CD4-positive, alpha-beta memory T cell (primary cell): ENCODE results near the gene PLGRKT. TPM values are rescaled to one million over a fixed set of nuclear protein-coding genes. Genes with fewer than 3 reads are reported as not detected.
"Not testable (repeated sequence)": the region's sequence is repeated elsewhere in the genome, so short reads cannot be mapped to it uniquely, and the experiment has no call there.

Experiments
- CTCF ChIA-PET: fragments of 350-600 bp; sonication (Branson Sonifier 250); formaldehyde crosslinking; loops from one replicate; lab custom pipeline; 2021; ENCODE audit warnings: inconsistent platforms; ENCODE audit not compliant: partially characterized antibody; lab: Charles Lee
- POLR2A ChIA-PET: fragments of 350-600 bp; sonication (Branson Sonifier 250); formaldehyde crosslinking; loops from one replicate; lab custom pipeline; 2021; ENCODE audit not compliant: partially characterized antibody; lab: Charles Lee
- DNase-seq, 5 donors: peaks; one replicate each; pipeline versions ENCODE4 v3.0.0 to v3.0.0-alpha.2; 2020 to 2022; ENCODE audit warnings: mixed read lengths in 1 of 5
- H3K27ac ChIP-seq: one replicate; pipeline ENCODE4 v1.7.0; 2013; ENCODE audit warnings: low read depth, low read length
- H3K27me3 ChIP-seq: 2 replicates; pipeline ENCODE4 v1.7.0; 2013; ENCODE audit warnings: mild to moderate bottlenecking, low read length, moderate library complexity; ENCODE audit not compliant: insufficient read depth
- H3K36me3 ChIP-seq: 2 replicates; pipeline ENCODE4 v1.7.0; 2013; ENCODE audit warnings: mild to moderate bottlenecking, low read length, moderate library complexity; ENCODE audit not compliant: insufficient read depth
- H3K4me1 ChIP-seq: 2 replicates; pipeline ENCODE4 v1.7.0; 2013; ENCODE audit warnings: mild to moderate bottlenecking, low read length, moderate library complexity; ENCODE audit not compliant: insufficient read depth
- H3K4me3 ChIP-seq, 2 donors: one replicate each; pipeline ENCODE4 v1.7.0; 2013; ENCODE audit warnings: low read length in 2 of 2, mild to moderate bottlenecking in 1 of 2
- H3K9me3 ChIP-seq, 2 donors: one replicate each; pipeline ENCODE4 v1.7.0; 2013; ENCODE audit warnings: low read length in 2 of 2, control low read depth in 1 of 2; ENCODE audit not compliant: control insufficient read depth in 1 of 2
- H3K27ac Mint-ChIP-seq, 7 donors: one replicate each; pipeline ENCODE4 v1.8.0; 2020 to 2021; ENCODE audit warnings: mixed read lengths in 7 of 7, mild to moderate bottlenecking in 6 of 7, inconsistent platforms in 3 of 7, moderate library complexity in 3 of 7
- H3K27me3 Mint-ChIP-seq, 2 donors: one replicate each; pipeline ENCODE4 v1.8.0; 2020 to 2021; ENCODE audit warnings: mixed read lengths in 2 of 2
- H3K36me3 Mint-ChIP-seq, 2 donors: one replicate each; pipeline ENCODE4 v1.8.0; 2020 to 2021; ENCODE audit warnings: mixed read lengths in 2 of 2, inconsistent platforms in 1 of 2, mild to moderate bottlenecking in 1 of 2
- H3K4me1 Mint-ChIP-seq, 4 donors: one replicate each; pipeline ENCODE4 v1.8.0; 2020 to 2021; ENCODE audit warnings: mixed read lengths in 4 of 4, mild to moderate bottlenecking in 1 of 4
- H3K4me3 Mint-ChIP-seq, 8 donors: one replicate each; pipeline ENCODE4 v1.8.0; 2020 to 2021; ENCODE audit warnings: mixed read lengths in 8 of 8, mild to moderate bottlenecking in 7 of 8, moderate library complexity in 6 of 8, inconsistent platforms in 3 of 8
- H3K9me3 Mint-ChIP-seq, 8 donors: one replicate each; pipeline ENCODE4 v1.8.0; 2020 to 2021; ENCODE audit warnings: mixed read lengths in 8 of 8, mild to moderate bottlenecking in 5 of 8, inconsistent platforms in 3 of 8, moderate library complexity in 1 of 8
- intact Hi-C: fragments of 100-400 bp; cut with micrococcal nuclease; formaldehyde crosslinking; loops from one replicate; pipeline ENCODE4 v1.15.1; 2023
- polyA plus RNA-seq, 2 donors: library from polyadenylated mRNA; unstranded; fragments of 300-500 nt; fragmentation: Illumina TruSeq; gene quantifications; one replicate each; pipeline ENCODE4 v1.2.3, GENCODE V29; 2021
- total RNA-seq, 2 experiments: library from RNA; stranded (reverse); gene quantifications; one replicate each; pipeline ENCODE4 v1.2.3, GENCODE V29; 2021

The PLGRKT gene
- total and polyA plus RNA-seq, 4 experiments from 2014 or later, result 20.0 to 101 (median 33.0) TPM

DNA sequence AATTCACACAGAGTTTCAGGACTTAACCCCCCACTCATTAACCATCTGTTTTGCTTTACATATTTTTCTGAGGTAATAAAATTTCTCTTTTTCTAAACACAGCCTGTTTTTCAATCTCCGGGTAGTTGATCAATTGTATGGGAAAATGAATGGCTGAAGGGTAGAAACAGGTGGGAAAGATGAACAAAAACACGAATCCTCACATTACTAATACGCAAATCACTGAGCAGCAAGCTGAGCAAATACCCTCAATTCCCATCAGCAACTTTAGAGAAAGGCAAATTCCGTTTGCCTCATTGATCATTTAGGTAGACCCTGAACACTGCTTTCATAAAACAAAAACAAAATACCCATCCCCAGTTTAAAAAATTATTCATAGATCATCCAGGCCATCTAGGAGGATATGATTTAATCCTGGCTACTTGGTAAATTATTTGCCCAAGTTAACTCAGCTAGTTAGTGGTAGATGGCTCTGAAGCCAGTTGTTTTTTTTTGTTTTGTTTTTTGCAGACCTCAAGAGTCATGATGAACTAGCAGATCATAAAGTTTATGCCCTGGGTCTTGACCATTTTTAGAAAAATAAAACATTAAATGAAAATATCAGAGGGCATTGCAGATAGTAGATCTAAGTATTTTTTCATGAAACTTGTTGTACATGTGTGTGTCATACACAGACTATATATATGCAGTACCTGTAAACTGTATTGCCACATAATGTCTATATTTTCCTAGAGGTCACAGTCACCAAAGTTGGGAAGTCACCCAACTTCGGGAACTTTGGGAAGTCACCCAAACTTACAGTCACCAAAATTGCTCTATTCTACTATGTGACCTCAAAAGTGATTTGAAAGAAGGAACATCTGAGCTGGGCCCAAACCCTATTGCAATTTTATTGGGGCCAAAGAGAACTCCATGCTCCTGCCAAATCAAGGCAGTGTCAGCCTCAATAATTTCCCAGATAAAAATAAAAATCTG is 11.0 kb upstream of the PLGRKT start:
- peaks cover 0 to 3% of the 10 kb centered on the region in 2 donors for H3K36me3 Mint-ChIP-seq
- peak overlapping the region; percentile 87 to 96 (median 94) for H3K4me3 Mint-ChIP-seq
- H3K9me3 Mint-ChIP-seq, result peaks cover 0 to 1% (median 0%) of the 10 kb centered on the region in 8 donors

DNA sequence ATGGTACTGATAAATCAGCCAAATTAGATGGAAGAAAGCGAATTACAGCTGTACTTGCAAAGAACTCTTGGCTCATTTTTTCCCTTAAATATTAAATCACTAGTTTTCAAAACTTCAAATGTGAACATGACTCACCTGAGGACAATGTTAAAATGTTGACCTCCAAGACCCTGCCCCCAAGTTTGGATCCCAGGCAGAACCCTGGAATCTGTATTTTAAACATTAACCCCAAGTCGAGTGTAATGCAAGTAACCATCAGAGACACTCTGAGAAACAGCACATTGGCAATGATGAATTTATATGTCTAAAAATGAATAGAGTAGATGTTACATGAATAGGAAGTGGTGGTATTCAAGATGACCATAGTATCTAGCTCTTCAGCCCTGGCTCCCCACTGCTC is 10.3 kb upstream of the PLGRKT start:
- H3K4me3 ChIP-seq, result no peak overlapping the region
- H3K27me3 ChIP-seq, result no peaks in the 10 kb centered on the region
- peak overlapping the region in 6 of 8 donors; percentile 8 to 74 (median 44) for H3K4me3 Mint-ChIP-seq
- no peaks in the 10 kb centered on the region for H3K27me3 Mint-ChIP-seq
- peaks cover 33 to 72% (median 46%) of the 10 kb centered on the region in 4 donors for H3K4me1 Mint-ChIP-seq
- intact Hi-C loops, result no loop called here
- no peak overlapping the region for H3K27ac ChIP-seq
- POLR2A ChIA-PET, result interaction anchor here (4.6 to 5.6 kb wide), 2 partner anchors 9 to 138 kb away, joined by 136 to 178 read pairs; partner anchors contain the start of gene PLGRKT
- no peaks in the 10 kb centered on the region for H3K36me3 ChIP-seq
- peaks cover 53% of the 10 kb centered on the region for H3K4me1 ChIP-seq
- H3K27ac Mint-ChIP-seq, result peak overlapping the region; percentile 44 to 98 (median 93)
- H3K36me3 Mint-ChIP-seq, result peaks cover 0 to 3% of the 10 kb centered on the region in 2 donors
- CTCF ChIA-PET, result interaction anchor here (2.2 to 4.6 kb wide), 4 partner anchors 9 to 262 kb away, joined by 8 to 236 read pairs (median 66); partner anchors contain the start of gene PLGRKT
- no peak for DNase-seq
- peaks cover 0 to 1% (median 0%) of the 10 kb centered on the region in 8 donors for H3K9me3 Mint-ChIP-seq
- H3K9me3 ChIP-seq, result no peaks in the 10 kb centered on the region

More for the DNA sequence above, 11.0 kb upstream of the PLGRKT start:
- H3K4me1 Mint-ChIP-seq, result peaks cover 39 to 79% (median 51%) of the 10 kb centered on the region in 4 donors
- CTCF ChIA-PET, result interaction anchor here (1.3 to 4.6 kb wide), 13 partner anchors 9 to 263 kb away, joined by 3 to 236 read pairs (median 12); partner anchors contain the start of genes INSL6, PDCD1LG2 and PLGRKT
- H3K4me3 ChIP-seq, result no peak overlapping the region
- no peaks in the 10 kb centered on the region for H3K9me3 ChIP-seq
- intact Hi-C loops, result no loop called here
- H3K27ac Mint-ChIP-seq, result peak overlapping the region; percentile 92 to 99 (median 95)
- peak overlapping the region; percentile 97 for H3K27ac ChIP-seq
- DNase-seq, result no peak
- no peaks in the 10 kb centered on the region for H3K27me3 ChIP-seq
- H3K4me1 ChIP-seq, result peaks cover 61% of the 10 kb centered on the region
- H3K27me3 Mint-ChIP-seq, result no peaks in the 10 kb centered on the region
- H3K36me3 ChIP-seq, result no peaks in the 10 kb centered on the region
- POLR2A ChIA-PET, result interaction anchor here (1.0 to 5.6 kb wide), 15 partner anchors 9 to 708 kb away, joined by 3 to 178 read pairs (median 9); partner anchors contain the start of genes AK3, ERMP1, PDCD1LG2 and PLGRKT

DNA sequence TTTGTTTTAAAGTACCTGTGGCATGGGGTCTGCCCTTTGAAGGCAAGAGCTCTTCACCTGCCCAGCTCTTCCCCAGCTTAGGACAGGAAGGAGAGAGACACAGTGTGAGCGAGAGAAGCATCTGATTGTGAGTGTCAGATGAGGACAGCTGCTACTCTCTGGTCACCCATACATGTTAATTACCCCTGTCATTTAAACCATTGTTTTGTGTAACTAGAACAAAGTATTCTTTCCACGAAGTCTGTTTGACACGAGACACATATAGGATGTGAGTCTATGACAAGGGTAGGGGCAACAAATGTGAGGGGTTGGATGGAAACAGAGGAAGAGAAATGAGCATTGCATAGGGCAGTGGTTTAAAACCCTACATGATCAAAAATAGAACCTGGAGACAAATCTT is 9.6 kb upstream of the PLGRKT start:
- H3K4me3 ChIP-seq, result no peak overlapping the region
- CTCF ChIA-PET, result interaction anchor here (2.2 to 4.6 kb wide), 4 partner anchors 8 to 261 kb away, joined by 8 to 236 read pairs (median 66); partner anchors contain the start of gene PLGRKT

DNA sequence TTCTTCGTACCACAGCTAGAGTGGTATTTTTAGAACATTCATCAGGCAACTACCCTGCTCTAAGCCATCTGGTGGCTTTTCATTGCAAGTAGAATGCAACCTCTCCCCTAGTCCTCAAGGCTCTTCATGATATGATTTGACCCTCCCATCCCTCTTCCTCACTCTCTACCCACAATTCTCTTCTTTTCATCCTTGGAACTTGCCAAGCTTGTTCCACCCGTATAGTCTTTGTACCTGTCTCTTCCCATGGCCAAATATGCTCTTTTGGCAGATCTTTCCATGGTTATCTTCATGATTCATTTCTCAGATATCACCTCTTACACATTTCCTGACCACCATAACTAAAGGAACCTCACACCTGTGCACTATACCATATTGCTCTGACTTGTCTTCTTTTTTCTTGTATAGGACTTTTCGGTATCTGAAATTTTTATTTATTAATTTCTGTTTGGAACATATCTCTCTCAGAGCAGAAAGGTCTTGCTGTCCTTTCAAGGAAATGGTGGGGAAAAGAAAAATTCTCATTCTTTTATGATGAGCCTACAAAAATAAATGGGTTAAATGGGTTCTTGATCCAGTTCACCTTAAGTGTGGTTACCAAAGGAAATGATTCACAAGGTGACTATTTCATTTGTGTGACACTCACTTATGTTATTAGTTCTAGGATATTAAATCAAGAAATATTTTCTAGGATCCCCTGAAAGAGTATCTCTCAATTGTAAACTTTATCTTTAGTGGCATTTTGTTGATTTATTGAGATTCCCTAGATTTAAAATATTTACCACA is 8.9 kb upstream of the PLGRKT start:
- ChIA-PET CTCF (interaction anchor here (2.2 to 4.6 kb wide), 2 partner anchors 140 to 260 kb away, joined by 8 to 236 read pairs; no protein-coding TSS in a partner anchor), POLR2A (interaction anchor here (4.6 to 5.6 kb wide), 2 partner anchors 7 to 140 kb away, joined by 136 to 178 read pairs; partner anchors contain the start of gene PLGRKT)
- Histone ChIP-seq H3K9me3 (no peaks in the 10 kb centered on the region), H3K4me3 (no peak overlapping the region), H3K27ac (no peak overlapping the region), H3K4me1 (peaks cover 42% of the 10 kb centered on the region), H3K27me3 (no peaks in the 10 kb centered on the region), H3K36me3 (no peaks in the 10 kb centered on the region)
- Mint-ChIP-seq H3K9me3 (peaks cover 0 to 1% (median 0%) of the 10 kb centered on the region in 8 donors), H3K27me3 (no peaks in the 10 kb centered on the region), H3K36me3 (peaks cover 0 to 2% of the 10 kb centered on the region in 2 donors), H3K27ac (peak overlapping the region in 6 of 7 donors; percentile 48 to 94 (median 67)), H3K4me1 (peaks cover 24 to 64% (median 38%) of the 10 kb centered on the region in 4 donors), H3K4me3 (peak overlapping the region in 5 of 8 donors; percentile 22 to 72 (median 59))
- DNase-seq, result no peak
- intact Hi-C loops, result no loop called here

More for the DNA sequence above, 9.6 kb upstream of the PLGRKT start:
- Mint-ChIP-seq H3K4me3 (peak overlapping the region in 7 of 8 donors; percentile 13 to 72 (median 40)), H3K27me3 (no peaks in the 10 kb centered on the region), H3K9me3 (peaks cover 0 to 1% (median 0%) of the 10 kb centered on the region in 8 donors), H3K27ac (peak overlapping the region; percentile 48 to 94 (median 69)), H3K4me1 (peaks cover 28 to 69% (median 42%) of the 10 kb centered on the region in 4 donors), H3K36me3 (peaks cover 0 to 2% of the 10 kb centered on the region in 2 donors)
- Histone ChIP-seq H3K4me1 (peaks cover 49% of the 10 kb centered on the region), H3K9me3 (no peaks in the 10 kb centered on the region), H3K36me3 (no peaks in the 10 kb centered on the region), H3K27ac (no peak overlapping the region), H3K27me3 (no peaks in the 10 kb centered on the region)
- intact Hi-C loops, result no loop called here
- DNase-seq, result no peak
- POLR2A ChIA-PET, result interaction anchor here (4.6 to 5.6 kb wide), 2 partner anchors 8 to 139 kb away, joined by 136 to 178 read pairs; partner anchors contain the start of gene PLGRKT

DNA sequence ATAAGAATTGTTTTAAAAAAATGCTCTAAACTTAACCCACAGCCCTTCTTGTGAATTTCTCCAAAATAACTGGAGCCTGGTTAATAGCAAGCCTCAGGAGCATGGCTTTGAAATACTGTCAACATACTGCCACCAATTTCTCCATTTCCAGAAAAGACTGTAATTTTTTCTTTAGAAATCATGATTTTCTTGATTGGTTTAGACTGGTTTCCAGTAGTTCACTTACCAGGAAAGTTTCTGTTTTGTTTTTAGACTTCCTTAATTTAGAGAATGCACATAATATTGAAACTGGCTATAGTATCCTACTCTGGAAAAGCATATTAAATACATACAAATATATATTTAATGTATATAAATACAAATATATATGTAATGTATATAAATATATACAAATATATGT is 8.2 kb upstream of the PLGRKT start:
- H3K4me1 Mint-ChIP-seq, result peaks cover 19 to 56% (median 32%) of the 10 kb centered on the region in 4 donors
- ChIA-PET POLR2A (interaction anchor here (5.6 kb wide), 1 partner anchor 6 kb away, joined by 136 read pairs; the partner anchor contains the start of gene PLGRKT), CTCF (interaction anchor here (2.2 kb wide), 1 partner anchor 260 kb away, joined by 8 read pairs; no protein-coding TSS in a partner anchor)
- peak overlapping the region in 1 of 7 donors; percentile 94 for H3K27ac Mint-ChIP-seq
- H3K36me3 ChIP-seq, result no peaks in the 10 kb centered on the region
- H3K4me1 ChIP-seq, result peaks cover 35% of the 10 kb centered on the region
- no peaks in the 10 kb centered on the region for H3K9me3 ChIP-seq
- H3K9me3 Mint-ChIP-seq, result peaks cover 0 to 1% (median 0%) of the 10 kb centered on the region in 8 donors
- intact Hi-C loops, result no loop called here
- no peak overlapping the region for H3K27ac ChIP-seq
- no peak overlapping the region for H3K4me3 ChIP-seq
- H3K27me3 Mint-ChIP-seq, result no peaks in the 10 kb centered on the region
- H3K36me3 Mint-ChIP-seq, result peaks cover 0 to 2% of the 10 kb centered on the region in 2 donors
- no peak for DNase-seq
- no peak overlapping the region for H3K4me3 Mint-ChIP-seq
- H3K27me3 ChIP-seq, result no peaks in the 10 kb centered on the region

DNA sequence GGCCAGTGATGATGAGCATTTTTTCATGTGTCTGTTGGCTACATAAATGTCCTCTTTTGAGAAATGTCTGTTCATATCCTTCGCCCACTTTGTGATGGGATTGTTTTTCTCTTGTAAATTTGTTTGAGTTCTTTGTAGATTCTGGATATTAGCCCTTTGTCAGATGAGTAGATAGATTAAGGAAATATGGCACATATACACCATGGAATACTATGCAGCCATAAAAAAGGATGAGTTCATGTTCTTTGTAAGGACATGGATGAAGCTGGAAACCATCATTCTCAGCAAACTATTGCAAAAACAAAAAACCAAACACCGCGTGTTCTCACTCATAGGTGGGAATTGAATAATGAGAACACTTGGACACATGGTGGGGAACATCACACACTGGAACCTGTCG is 7.4 kb upstream of the PLGRKT start:
- POLR2A ChIA-PET, H3K27ac Mint-ChIP-seq, H3K36me3 Mint-ChIP-seq, H3K9me3 ChIP-seq, H3K4me3 Mint-ChIP-seq, H3K9me3 Mint-ChIP-seq, H3K4me3 ChIP-seq, H3K27me3 ChIP-seq, DNase-seq, H3K36me3 ChIP-seq, H3K27ac ChIP-seq, CTCF ChIA-PET, intact Hi-C loops, H3K27me3 Mint-ChIP-seq: not testable (repeated sequence)
- H3K4me1 ChIP-seq, result peaks cover 34% of the 10 kb centered on the region
- peaks cover 19 to 53% (median 33%) of the 10 kb centered on the region in 4 donors for H3K4me1 Mint-ChIP-seq
